ENCODE data around the gene GPR84. TPM values are rescaled to one million over a fixed set of nuclear protein-coding genes. Genes with fewer than 3 reads are reported as not detected.
"Not testable (repeated sequence)": the region's sequence is repeated elsewhere in the genome, so short reads cannot be mapped to it uniquely, and the experiment has no call there.

The GPR84 gene
- total RNA-seq, 1 donor from 2014 or later, result not detected

GRCh38 chr12:54330442-54330841 lies 33.8 kb downstream of the GPR84 start:
- H3K9me3 Mint-ChIP-seq (ENCODE audit: low read depth), result no peaks in the 10 kb centered on the region

GRCh38 chr12:54329759-54330158 lies 34.5 kb downstream of the GPR84 start:
- Mint-ChIP-seq H3K4me1 (ENCODE audit: low read depth) (peaks cover 24% of the 10 kb centered on the region), H3K4me3 (ENCODE audit: low read depth) (no peak overlapping the region), H3K27me3 (no peaks in the 10 kb centered on the region), H3K27ac (peak overlapping the region; percentile 42), H3K9me3 (ENCODE audit: low read depth) (no peaks in the 10 kb centered on the region), H3K36me3 (ENCODE audit: insufficient read depth) (peaks cover 2% of the 10 kb centered on the region)
- no peak for TF ChIP-seq CTCF (IDR thresholded peaks at IDR 0.05; ENCODE audit: unreplicated experiment)
- DNase-seq (ENCODE audit: low spot score, unreplicated experiment), result no peak

More at GRCh38 chr12:54330442-54330841, 33.8 kb downstream of the GPR84 start:
- TF ChIP-seq CTCF (IDR thresholded peaks at IDR 0.05; ENCODE audit: unreplicated experiment), result no peak
- peaks cover 2% of the 10 kb centered on the region for H3K36me3 Mint-ChIP-seq (ENCODE audit: insufficient read depth)
- peak overlapping the region; percentile 12 for H3K27ac Mint-ChIP-seq
- no peaks in the 10 kb centered on the region for H3K27me3 Mint-ChIP-seq
- DNase-seq (ENCODE audit: low spot score, unreplicated experiment), result no peak
- no peak overlapping the region for H3K4me3 Mint-ChIP-seq (ENCODE audit: low read depth)
- peaks cover 20% of the 10 kb centered on the region for H3K4me1 Mint-ChIP-seq (ENCODE audit: low read depth)

- DNase-seq (ENCODE audit: low spot score, unreplicated experiment), result no peak
- Mint-ChIP-seq H3K27ac (peak overlapping the region; percentile 50), H3K36me3 (ENCODE audit: insufficient read depth) (peaks cover 2% of the 10 kb centered on the region), H3K9me3 (ENCODE audit: low read depth) (no peaks in the 10 kb centered on the region), H3K27me3 (no peaks in the 10 kb centered on the region), H3K4me1 (ENCODE audit: low read depth) (peaks cover 24% of the 10 kb centered on the region), H3K4me3 (ENCODE audit: low read depth) (no peak overlapping the region)
- no peak for TF ChIP-seq CTCF (IDR thresholded peaks at IDR 0.05; ENCODE audit: unreplicated experiment)
These were observed 35.5 kb downstream of the GPR84 start for GRCh38 chr12:54328595-54329337.

GRCh38 chr12:54325442-54326109 lies 38.7 kb downstream of the GPR84 start:
- peaks cover 23% of the 10 kb centered on the region for H3K4me1 Mint-ChIP-seq (ENCODE audit: low read depth)
- H3K4me3 Mint-ChIP-seq (ENCODE audit: low read depth), result peak overlapping the region; percentile 98
- H3K9me3 Mint-ChIP-seq (ENCODE audit: low read depth); H3K36me3 Mint-ChIP-seq (ENCODE audit: insufficient read depth); H3K27me3 Mint-ChIP-seq; DNase-seq (ENCODE audit: low spot score, unreplicated experiment): not testable (repeated sequence)
- peak overlapping the region; percentile 99 for H3K27ac Mint-ChIP-seq

GRCh38 chr12:54324617-54325441 lies 39.5 kb downstream of the GPR84 start, which contains the start of gene COPZ1:
Gene COPZ1 (plus strand): TSS chr12:54325131. CDS start chr12:54325164, 33 bp downstream.
- Mint-ChIP-seq H3K9me3 (ENCODE audit: low read depth) (no peaks in the 10 kb centered on the region), H3K27ac (peak within 1 kb of the TSS; percentile 99), H3K36me3 (ENCODE audit: insufficient read depth) (no peaks in the 10 kb centered on the region), H3K4me3 (ENCODE audit: low read depth) (peak within 1 kb of the TSS; percentile 98), H3K27me3 (no peaks in the 10 kb centered on the region), H3K4me1 (ENCODE audit: low read depth) (peaks cover 16% of the 10 kb centered on the region)
- peak; percentile 75 for TF ChIP-seq CTCF (IDR thresholded peaks at IDR 0.05; ENCODE audit: unreplicated experiment)
- peak; percentile 85 for DNase-seq (ENCODE audit: low spot score, unreplicated experiment)

Measured in progenitor cell of endocrine pancreas (in vitro differentiated cells).